CD4-positive, alpha-beta T cell (primary cell): ENCODE data around the gene EPHB4. TPM values are rescaled to one million over a fixed set of nuclear protein-coding genes. Genes with fewer than 3 reads are reported as not detected.

Experiments used
- ATAC-seq: fragments of 200-7000 bp; cut with Tn5 transposase; one replicate; pipeline ENCODE4 v1.10.0; 2022; ENCODE audit warnings: mild to moderate bottlenecking; ENCODE audit not compliant: poor library complexity
- CTCF ChIA-PET: fragments of 350-600 bp; sonication (Branson Sonifier 250); formaldehyde crosslinking; loops from one replicate; lab custom pipeline; 2021; ENCODE audit warnings: antibody characterized with exemption, inconsistent platforms; lab: Charles Lee
- POLR2A ChIA-PET: fragments of 350-600 bp; sonication (Branson Sonifier 250); formaldehyde crosslinking; loops from one replicate; lab custom pipeline; 2021; ENCODE audit warnings: antibody characterized with exemption, inconsistent platforms; lab: Charles Lee
- DNase-seq, 14 experiments: peaks; one replicate each; pipeline ENCODE4 v3.0.0-alpha.2; 2013 to 2020; ENCODE audit warnings: mixed read lengths in 2 of 14
- H3K27ac ChIP-seq, 2 donors: one replicate each; pipeline versions ENCODE4 v1.5.1 to v1.7.0; 2013; ENCODE audit warnings: low read length in 2 of 2, low read depth in 1 of 2, mild to moderate bottlenecking in 1 of 2
- H3K27me3 ChIP-seq, 2 experiments: 1 replicate in 1 of 2; 2 replicates in 1 of 2; pipeline versions ENCODE4 v1.6.1 to v1.7.0; 2013; ENCODE audit warnings: low read length in 2 of 2, control low read depth in 1 of 2, mild to moderate bottlenecking in 1 of 2, moderate library complexity in 1 of 2; ENCODE audit not compliant: insufficient read depth in 2 of 2, control insufficient read depth in 1 of 2
- H3K36me3 ChIP-seq: one replicate; pipeline ENCODE4 v1.6.1; 2013; ENCODE audit warnings: low read length, control low read depth; ENCODE audit not compliant: insufficient read depth
- H3K4me1 ChIP-seq: one replicate; pipeline ENCODE4 v1.6.1; 2013; ENCODE audit warnings: low read length, control low read depth; ENCODE audit not compliant: insufficient read depth
- H3K4me3 ChIP-seq: one replicate; pipeline ENCODE4 v1.5.1; 2013; ENCODE audit warnings: mild to moderate bottlenecking, low read length, moderate library complexity
- H3K9me3 ChIP-seq, 2 experiments: 1 replicate in 1 of 2; 2 replicates in 1 of 2; pipeline versions ENCODE4 v1.6.1 to v1.7.0; 2013; ENCODE audit warnings: low read length in 2 of 2, mild to moderate bottlenecking in 2 of 2, control low read depth in 1 of 2, moderate library complexity in 1 of 2; ENCODE audit not compliant: control insufficient read depth in 1 of 2, insufficient read depth in 1 of 2
- H3K27ac Mint-ChIP-seq: one replicate; pipeline ENCODE4 v1.8.0; 2020; ENCODE audit warnings: mixed read lengths
- H3K27me3 Mint-ChIP-seq: one replicate; pipeline ENCODE4 v1.8.0; 2021; ENCODE audit warnings: mixed read lengths
- H3K36me3 Mint-ChIP-seq: one replicate; pipeline ENCODE4 v1.8.0; 2021; ENCODE audit warnings: low read depth, mixed read lengths
- H3K4me1 Mint-ChIP-seq: one replicate; pipeline ENCODE4 v1.8.0; 2021; ENCODE audit warnings: low read depth, mixed read lengths
- H3K4me3 Mint-ChIP-seq: one replicate; pipeline ENCODE4 v1.8.0; 2020; ENCODE audit warnings: mild to moderate bottlenecking, mixed read lengths
- H3K9me3 Mint-ChIP-seq: one replicate; pipeline ENCODE4 v1.8.0; 2020; ENCODE audit warnings: mixed read lengths
- CTCF ChIP-seq: fragments of 200-600 bp; IDR thresholded peaks from one replicate; pipeline ENCODE4 v1.8.0; 2022; ENCODE audit warnings: antibody characterized with exemption, mild to moderate bottlenecking
- intact Hi-C, 2 experiments: fragments of 100-400 bp; cut with DNase I in 1 of 2; cut with micrococcal nuclease in 1 of 2; formaldehyde crosslinking; loops; one replicate each; pipeline versions ENCODE4 v1.15.1 to v1.9.0; 2023 to 2025; cut with DNase I, micrococcal nuclease
- total RNA-seq, 174 experiments: library from RNA in 2 of 174; stranded (reverse) in 2 of 174; gene quantifications; one replicate each; pipeline ENCODE4 v1.2.3 and lab custom pipeline; 2021 to 2026

EPHB4 gene
- total RNA-seq, 2 experiments from 2014 or later: 8.4 to 8.9 TPM

- POLR2A ChIA-PET: interaction anchor here (0.6 kb wide), 2 partner anchors 983 to 1785 kb away, joined by 3 read pairs; no protein-coding TSS in a partner anchor
- CTCF ChIA-PET: interaction anchor here (1.4 kb wide), 1 partner anchor 18 kb away, joined by 3 read pairs; no protein-coding TSS in a partner anchor
- Histone ChIP-seq H3K27me3 (peaks cover 0 to 7% of the 10 kb centered on the region in 2 experiments), H3K27ac (no peak overlapping the region), H3K36me3 (no peaks in the 10 kb centered on the region), H3K4me1 (no peaks in the 10 kb centered on the region), H3K4me3 (no peak overlapping the region), H3K9me3 (peaks cover 0 to 9% of the 10 kb centered on the region in 2 experiments)
- intact Hi-C loops: no loop called here
- no peak for TF ChIP-seq CTCF
- DNase-seq (no peak), ATAC-seq (no peak)
- no peaks in the 10 kb centered on the region for H3K36me3 Mint-ChIP-seq
- no peaks in the 10 kb centered on the region for H3K9me3 Mint-ChIP-seq
- no peak overlapping the region for H3K4me3 Mint-ChIP-seq
- peaks cover 9% of the 10 kb centered on the region for H3K27me3 Mint-ChIP-seq
- peaks cover 4% of the 10 kb centered on the region for H3K4me1 Mint-ChIP-seq
- no peak overlapping the region for H3K27ac Mint-ChIP-seq
Observed at GRCh38 chr7:100781255-100781654, 46.1 kb downstream of the EPHB4 start.

GRCh38 chr7:100779359-100779758, 48.0 kb downstream of the EPHB4 start:
- H3K36me3 Mint-ChIP-seq: no peaks in the 10 kb centered on the region
- no peak for TF ChIP-seq CTCF
- H3K4me1 ChIP-seq: no peaks in the 10 kb centered on the region
- POLR2A ChIA-PET: no interaction called here
- H3K4me3 ChIP-seq: no peak overlapping the region
- H3K27me3 Mint-ChIP-seq: peaks cover 7% of the 10 kb centered on the region
- H3K9me3 Mint-ChIP-seq: no peaks in the 10 kb centered on the region
- H3K36me3 ChIP-seq: no peaks in the 10 kb centered on the region
- no peaks in the 10 kb centered on the region for H3K4me1 Mint-ChIP-seq
- H3K27ac Mint-ChIP-seq: no peak overlapping the region
- DNase-seq: no peak
- H3K4me3 Mint-ChIP-seq: no peak overlapping the region
- CTCF ChIA-PET: no interaction called here
- no peak overlapping the region for H3K27ac ChIP-seq
- intact Hi-C loops: no loop called here
- H3K27me3 ChIP-seq: peaks cover 0 to under 1% of the 10 kb centered on the region in 2 experiments
- ATAC-seq: no peak
- H3K9me3 ChIP-seq: peaks cover 0 to 3% of the 10 kb centered on the region in 2 experiments

GRCh38 chr7:100778061-100778621, 49.2 kb downstream of the EPHB4 start:
- H3K4me3 Mint-ChIP-seq: no peak overlapping the region
- ChIA-PET CTCF (no interaction called here), POLR2A (no interaction called here)
- intact Hi-C loops: no loop called here
- peaks cover 7% of the 10 kb centered on the region for H3K27me3 Mint-ChIP-seq
- H3K9me3 ChIP-seq: no peaks in the 10 kb centered on the region
- ATAC-seq (no peak), DNase-seq (no peak)
- no peak overlapping the region for H3K4me3 ChIP-seq
- TF ChIP-seq CTCF: no peak
- no peaks in the 10 kb centered on the region for H3K4me1 Mint-ChIP-seq
- H3K27ac ChIP-seq: no peak overlapping the region
- no peaks in the 10 kb centered on the region for H3K36me3 Mint-ChIP-seq
- H3K27ac Mint-ChIP-seq: no peak overlapping the region
- H3K36me3 ChIP-seq: no peaks in the 10 kb centered on the region
- H3K27me3 ChIP-seq: peaks cover 2 to 3% of the 10 kb centered on the region in 2 experiments
- H3K9me3 Mint-ChIP-seq: no peaks in the 10 kb centered on the region
- no peaks in the 10 kb centered on the region for H3K4me1 ChIP-seq
